HepG2 (cell line): ENCODE results near the gene YPEL4. TPM values are rescaled to one million over a fixed set of nuclear protein-coding genes. Genes with fewer than 3 reads are reported as not detected.

Experiments
- ARNT ChIP-seq: fragments of 450-650 bp; IDR thresholded peaks from 2 replicates; pipeline ENCODE4 v1.6.1; 2017
- ASH2L ChIP-seq: fragments of 300-600, 200-600 bp; sonication (generic); IDR thresholded peaks from 2 replicates; pipeline ENCODE4 v1.7.0; 2017; ENCODE audit warnings: low read depth, mild to moderate bottlenecking, moderate library complexity, mixed read lengths, low read length; ENCODE audit not compliant: insufficient read length
- EHMT2 ChIP-seq: fragments of 200-600 bp; sonication (generic); IDR thresholded peaks from 2 replicates; pipeline ENCODE4 v1.7.0; 2017; ENCODE audit warnings: antibody characterized with exemption, low read depth, low read length, borderline replicate concordance
- HMGA1 ChIP-seq: sonication (generic); formaldehyde crosslinking; conservative IDR thresholded peaks from 2 replicates; pipeline ENCODE4 v1.4.0; 2020; ENCODE audit warnings: missing genetic modification reagents
- KMT2B ChIP-seq: IDR thresholded peaks from 2 replicates; pipeline ENCODE4 v1.6.1; 2016; ENCODE audit warnings: missing genetic modification reagents, missing compliant biosample characterization
- MATR3 ChIP-seq: sonication (generic); formaldehyde crosslinking; IDR thresholded peaks from 2 replicates; pipeline ENCODE4 v1.4.0; 2020; ENCODE audit warnings: missing genetic modification reagents
- MYNN ChIP-seq: sonication (generic); formaldehyde crosslinking; IDR thresholded peaks from 2 replicates; pipeline ENCODE4 v1.4.0; 2020; ENCODE audit warnings: mild to moderate bottlenecking, low read depth, missing genetic modification reagents
- PLRG1 ChIP-seq: fragments of 450-650 bp; conservative IDR thresholded peaks from 2 replicates; pipeline ENCODE4 v1.6.1; 2016
- RFXAP ChIP-seq: sonication (generic); formaldehyde crosslinking; IDR thresholded peaks from 2 replicates; pipeline ENCODE4 v1.4.0; 2020; ENCODE audit warnings: missing genetic modification reagents, borderline replicate concordance
- TARDBP ChIP-seq: sonication (generic); formaldehyde crosslinking; IDR thresholded peaks from 2 replicates; pipeline ENCODE4 v1.8.0; 2022; ENCODE audit warnings: mild to moderate bottlenecking, missing genetic modification reagents
- ZFP36 ChIP-seq: fragments of 150-350 bp; IDR thresholded peaks from 2 replicates; pipeline ENCODE4 v1.6.1; 2018; ENCODE audit warnings: borderline replicate concordance, low read length, low read depth; ENCODE audit not compliant: partially characterized antibody
- ZKSCAN8 ChIP-seq: IDR thresholded peaks from 2 replicates; pipeline ENCODE4 v1.6.1; 2016; ENCODE audit warnings: borderline replicate concordance, missing genetic modification reagents, missing compliant biosample characterization
- ZNF292 ChIP-seq: sonication (generic); formaldehyde crosslinking; IDR thresholded peaks from 2 replicates; pipeline ENCODE4 v1.8.1; 2022; ENCODE audit warnings: mild to moderate bottlenecking, low read depth, missing genetic modification reagents, borderline replicate concordance
- ZNF30 ChIP-seq: sonication (generic); formaldehyde crosslinking; IDR thresholded peaks from 2 replicates; pipeline ENCODE4 v1.5.0; 2020; ENCODE audit warnings: mild to moderate bottlenecking, missing genetic modification reagents
- ZNF326 ChIP-seq: sonication (generic); formaldehyde crosslinking; IDR thresholded peaks from 2 replicates; pipeline ENCODE4 v1.4.0; 2020; ENCODE audit warnings: missing genetic modification reagents, borderline replicate concordance
- ZNF572 ChIP-seq: sonication (generic); formaldehyde crosslinking; IDR thresholded peaks from 2 replicates; pipeline ENCODE4 v1.5.1; 2020; ENCODE audit warnings: mild to moderate bottlenecking, missing genetic modification reagents
- ZNF747 ChIP-seq: sonication (generic); formaldehyde crosslinking; IDR thresholded peaks from 2 replicates; pipeline ENCODE4 v1.8.1; 2023; ENCODE audit warnings: missing genetic modification reagents, mild to moderate bottlenecking, borderline replicate concordance
- ZNF761 ChIP-seq: sonication (generic); formaldehyde crosslinking; conservative IDR thresholded peaks from 2 replicates; pipeline ENCODE4 v1.4.0; 2020; ENCODE audit warnings: mild to moderate bottlenecking, missing genetic modification reagents
- ZSCAN22 ChIP-seq: sonication (generic); formaldehyde crosslinking; IDR thresholded peaks from 2 replicates; pipeline ENCODE4 v1.4.0; 2020; ENCODE audit warnings: mild to moderate bottlenecking, missing genetic modification reagents
- polyA plus RNA-seq, 8 experiments: library from polyadenylated mRNA; depleted of rRNA in 3 of 8; stranded (reverse) in 7 of 8; unstranded in 1 of 8; fragments of >200 nt; fragmentation: Illumina TruSeq in 4 of 8; extraction: Trizol in 4 of 8; gene quantifications; 2 replicates each; pipeline versions ENCODE4 v1.2.1 to v1.2.3, GENCODE V29; 2011 to 2016; ENCODE audit warnings: low read depth in 4 of 8, missing spikeins in 1 of 8, mixed read lengths in 1 of 8; ENCODE audit not compliant: insufficient read depth in 1 of 8
- total RNA-seq, 5 experiments: library from RNA; depleted of rRNA; stranded (reverse); fragments of >200 nt; fragmentation: Illumina TruSeq; extraction: Trizol; gene quantifications; 2 replicates each; pipeline ENCODE4 v1.2.3, GENCODE V29; 2016; ENCODE audit warnings: low read depth in 1 of 5
- TF ChIP-seq, protein P1 (sequence below): sonication (generic); formaldehyde crosslinking; IDR thresholded peaks from 2 replicates; pipeline ENCODE4 v1.4.0; 2020; ENCODE audit warnings: missing genetic modification reagents, borderline replicate concordance
- TF ChIP-seq, protein P2 (sequence below): sonication (generic); formaldehyde crosslinking; IDR thresholded peaks from 2 replicates; pipeline ENCODE4 v1.4.0; 2020; ENCODE audit warnings: missing genetic modification reagents
- TF ChIP-seq, protein P3 (sequence below): IDR thresholded peaks from 2 replicates; pipeline ENCODE4 v1.6.1; 2016; ENCODE audit warnings: low read depth, control low read depth
- TF ChIP-seq, protein P4 (sequence below): IDR thresholded peaks from 2 replicates; pipeline ENCODE4 v1.6.1; 2016; ENCODE audit warnings: low read depth, borderline replicate concordance

Gene YPEL4
- total and polyA plus RNA-seq, 2 of the 13 experiments (the other 11 are each of a cell fraction or from before 2014, with no cell fraction given) = 0.04 TPM; not detected in 1

DNA sequence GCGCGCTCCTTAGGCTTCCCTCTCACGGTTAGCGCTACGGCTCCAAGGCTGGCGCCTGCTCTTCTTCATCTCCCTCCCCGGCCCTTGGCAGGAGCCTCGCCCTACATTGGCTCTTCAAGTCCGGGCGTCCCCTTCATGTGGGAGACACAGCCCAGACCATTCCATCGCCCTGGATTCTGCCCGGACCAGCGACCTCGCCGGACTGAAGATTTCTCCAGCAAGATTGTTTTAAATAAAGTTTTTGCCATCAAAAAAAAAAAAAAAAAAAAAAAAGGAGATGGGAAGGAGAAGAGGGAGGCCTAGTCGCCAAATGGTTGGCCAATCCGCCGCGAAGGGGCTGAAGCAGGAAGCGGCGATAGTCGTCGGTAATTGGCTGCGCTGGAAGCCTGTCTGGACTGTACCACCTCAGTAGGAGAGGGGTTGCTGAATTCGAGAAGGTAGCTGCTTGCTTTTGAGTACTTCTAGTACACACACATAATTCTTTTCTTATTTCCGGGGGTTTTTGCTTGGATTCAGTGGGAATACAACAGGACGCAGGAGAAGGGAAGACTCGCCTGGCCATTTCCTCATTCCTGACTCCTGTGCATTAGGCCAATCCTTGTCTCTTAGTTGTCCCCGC is 17.5 kb upstream of the YPEL4 start (continued):
- TF ChIP-seq, protein P1, sequence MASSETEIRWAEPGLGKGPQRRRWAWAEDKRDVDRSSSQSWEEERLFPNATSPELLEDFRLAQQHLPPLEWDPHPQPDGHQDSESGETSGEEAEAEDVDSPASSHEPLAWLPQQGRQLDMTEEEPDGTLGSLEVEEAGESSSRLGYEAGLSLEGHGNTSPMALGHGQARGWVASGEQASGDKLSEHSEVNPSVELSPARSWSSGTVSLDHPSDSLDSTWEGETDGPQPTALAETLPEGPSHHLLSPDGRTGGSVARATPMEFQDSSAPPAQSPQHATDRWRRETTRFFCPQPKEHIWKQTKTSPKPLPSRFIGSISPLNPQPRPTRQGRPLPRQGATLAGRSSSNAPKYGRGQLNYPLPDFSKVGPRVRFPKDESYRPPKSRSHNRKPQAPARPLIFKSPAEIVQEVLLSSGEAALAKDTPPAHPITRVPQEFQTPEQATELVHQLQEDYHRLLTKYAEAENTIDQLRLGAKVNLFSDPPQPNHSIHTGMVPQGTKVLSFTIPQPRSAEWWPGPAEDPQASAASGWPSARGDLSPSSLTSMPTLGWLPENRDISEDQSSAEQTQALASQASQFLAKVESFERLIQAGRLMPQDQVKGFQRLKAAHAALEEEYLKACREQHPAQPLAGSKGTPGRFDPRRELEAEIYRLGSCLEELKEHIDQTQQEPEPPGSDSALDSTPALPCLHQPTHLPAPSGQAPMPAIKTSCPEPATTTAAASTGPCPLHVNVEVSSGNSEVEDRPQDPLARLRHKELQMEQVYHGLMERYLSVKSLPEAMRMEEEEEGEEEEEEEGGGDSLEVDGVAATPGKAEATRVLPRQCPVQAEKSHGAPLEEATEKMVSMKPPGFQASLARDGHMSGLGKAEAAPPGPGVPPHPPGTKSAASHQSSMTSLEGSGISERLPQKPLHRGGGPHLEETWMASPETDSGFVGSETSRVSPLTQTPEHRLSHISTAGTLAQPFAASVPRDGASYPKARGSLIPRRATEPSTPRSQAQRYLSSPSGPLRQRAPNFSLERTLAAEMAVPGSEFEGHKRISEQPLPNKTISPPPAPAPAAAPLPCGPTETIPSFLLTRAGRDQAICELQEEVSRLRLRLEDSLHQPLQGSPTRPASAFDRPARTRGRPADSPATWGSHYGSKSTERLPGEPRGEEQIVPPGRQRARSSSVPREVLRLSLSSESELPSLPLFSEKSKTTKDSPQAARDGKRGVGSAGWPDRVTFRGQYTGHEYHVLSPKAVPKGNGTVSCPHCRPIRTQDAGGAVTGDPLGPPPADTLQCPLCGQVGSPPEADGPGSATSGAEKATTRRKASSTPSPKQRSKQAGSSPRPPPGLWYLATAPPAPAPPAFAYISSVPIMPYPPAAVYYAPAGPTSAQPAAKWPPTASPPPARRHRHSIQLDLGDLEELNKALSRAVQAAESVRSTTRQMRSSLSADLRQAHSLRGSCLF = no peak
- TF ChIP-seq ZNF572 (CRISPR knock-in tag) (no peak), ASH2L (peak; percentile 73), ZNF292 (CRISPR knock-in tag) (no peak), ZNF30 (no peak), TARDBP (CRISPR knock-in tag) (no peak; the same call in 1 of the 2 replicates), RFXAP (no peak), ZSCAN22 (no peak), ZNF761 (CRISPR knock-in tag) (no peak), MYNN (CRISPR knock-in tag) (no peak), PLRG1 (no peak), ARNT (no peak), ZKSCAN8 (CRISPR knock-in tag) (no peak; the same call in 1 of the 2 replicates), EHMT2 (no peak), ZNF747 (CRISPR knock-in tag) (peak; percentile 20; the same call in 1 of the 2 replicates), HMGA1 (CRISPR knock-in tag) (no peak), MATR3 (CRISPR knock-in tag) (no peak), ZNF326 (CRISPR knock-in tag) (no peak), KMT2B (CRISPR knock-in tag) (no peak), ZFP36 (no peak)
- TF ChIP-seq, protein P2, sequence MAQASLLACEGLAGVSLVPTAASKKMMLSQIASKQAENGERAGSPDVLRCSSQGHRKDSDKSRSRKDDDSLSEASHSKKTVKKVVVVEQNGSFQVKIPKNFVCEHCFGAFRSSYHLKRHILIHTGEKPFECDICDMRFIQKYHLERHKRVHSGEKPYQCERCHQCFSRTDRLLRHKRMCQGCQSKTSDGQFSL (CRISPR knock-in tag) = no peak
- TF ChIP-seq, protein P3, sequence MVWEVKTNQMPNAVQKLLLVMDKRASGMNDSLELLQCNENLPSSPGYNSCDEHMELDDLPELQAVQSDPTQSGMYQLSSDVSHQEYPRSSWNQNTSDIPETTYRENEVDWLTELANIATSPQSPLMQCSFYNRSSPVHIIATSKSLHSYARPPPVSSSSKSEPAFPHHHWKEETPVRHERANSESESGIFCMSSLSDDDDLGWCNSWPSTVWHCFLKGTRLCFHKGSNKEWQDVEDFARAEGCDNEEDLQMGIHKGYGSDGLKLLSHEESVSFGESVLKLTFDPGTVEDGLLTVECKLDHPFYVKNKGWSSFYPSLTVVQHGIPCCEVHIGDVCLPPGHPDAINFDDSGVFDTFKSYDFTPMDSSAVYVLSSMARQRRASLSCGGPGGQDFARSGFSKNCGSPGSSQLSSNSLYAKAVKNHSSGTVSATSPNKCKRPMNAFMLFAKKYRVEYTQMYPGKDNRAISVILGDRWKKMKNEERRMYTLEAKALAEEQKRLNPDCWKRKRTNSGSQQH (CRISPR knock-in tag) = 0 out of 2 replicates have a peak, but pooled peaks have one; percentile 25
- TF ChIP-seq, protein P4, sequence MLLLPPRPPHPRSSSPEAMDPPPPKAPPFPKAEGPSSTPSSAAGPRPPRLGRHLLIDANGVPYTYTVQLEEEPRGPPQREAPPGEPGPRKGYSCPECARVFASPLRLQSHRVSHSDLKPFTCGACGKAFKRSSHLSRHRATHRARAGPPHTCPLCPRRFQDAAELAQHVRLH (CRISPR knock-in tag) = no peak
